H9 (cell line): Measurements from ENCODE around the gene PAX8. TPM values are rescaled to one million over a fixed set of nuclear protein-coding genes. Genes with fewer than 3 reads are reported as not detected.

Experiments
- DNase-seq: peaks from one replicate; pipeline ENCODE4 v3.0.0-alpha.2; 2017
- H2AFZ ChIP-seq: one replicate; pipeline ENCODE4 v1.6.1; 2013; ENCODE audit warnings: mild to moderate bottlenecking, low read length, control low read depth, moderate library complexity
- H2AK5ac ChIP-seq: 2 replicates; pipeline ENCODE4 v1.6.1; 2013; ENCODE audit warnings: low read length, control low read depth, mixed read lengths; ENCODE audit not compliant: insufficient read length
- H2BK120ac ChIP-seq: one replicate; pipeline ENCODE4 v1.6.1; 2013; ENCODE audit warnings: low read depth, mild to moderate bottlenecking, low read length, control low read depth, inconsistent platforms; ENCODE audit not compliant: poor library complexity, severe bottlenecking
- H2BK12ac ChIP-seq: 2 replicates; pipeline ENCODE4 v1.6.1; 2013; ENCODE audit warnings: low read length, control low read depth, mixed read lengths, low read depth; ENCODE audit not compliant: insufficient read length
- H2BK15ac ChIP-seq: 2 replicates; pipeline ENCODE4 v1.6.1; 2013; ENCODE audit warnings: low read depth, low read length, control low read depth
- H2BK20ac ChIP-seq: one replicate; pipeline ENCODE4 v1.6.1; 2013; ENCODE audit warnings: low read depth, mild to moderate bottlenecking, low read length, control low read depth, inconsistent platforms; ENCODE audit not compliant: poor library complexity, severe bottlenecking
- H2BK5ac ChIP-seq: 2 replicates; pipeline ENCODE4 v1.6.1; 2013; ENCODE audit warnings: low read length, control low read depth, mixed read lengths; ENCODE audit not compliant: insufficient read length
- H3K14ac ChIP-seq: 2 replicates; pipeline ENCODE4 v1.6.1; 2013; ENCODE audit warnings: low read length, control low read depth; ENCODE audit not compliant: insufficient read depth
- H3K18ac ChIP-seq: 2 replicates; pipeline ENCODE4 v1.6.1; 2013; ENCODE audit warnings: low read depth, mild to moderate bottlenecking, mixed read lengths, low read length, control low read depth; ENCODE audit not compliant: insufficient read length
- H3K23ac ChIP-seq: 2 replicates; pipeline ENCODE4 v1.6.1; 2013; ENCODE audit warnings: low read length, control low read depth, mixed read lengths, low read depth; ENCODE audit not compliant: insufficient read length
- H3K23me2 ChIP-seq: 2 replicates; pipeline ENCODE4 v1.6.1; 2013; ENCODE audit warnings: low read depth, mild to moderate bottlenecking, mixed read lengths, low read length, control low read depth; ENCODE audit not compliant: insufficient read length, poor library complexity, severe bottlenecking
- H3K27ac ChIP-seq: 2 replicates; pipeline ENCODE4 v1.5.1; 2013; ENCODE audit warnings: low read length, control low read depth, mixed read lengths, low read depth; ENCODE audit not compliant: insufficient read length
- H3K27me3 ChIP-seq: 2 replicates; pipeline ENCODE4 v1.6.1; 2013; ENCODE audit warnings: low read length, control low read depth, inconsistent platforms; ENCODE audit not compliant: insufficient read depth
- H3K4ac ChIP-seq: 2 replicates; pipeline ENCODE4 v1.6.1; 2013; ENCODE audit warnings: low read depth, mild to moderate bottlenecking, control low read depth, inconsistent platforms, low read length, moderate library complexity
- H3K4me1 ChIP-seq: 2 replicates; pipeline ENCODE4 v1.6.1; 2013; ENCODE audit warnings: low read length, control low read depth, inconsistent platforms; ENCODE audit not compliant: insufficient read depth
- H3K4me2 ChIP-seq: 2 replicates; pipeline ENCODE4 v1.6.1; 2013; ENCODE audit warnings: low read length, control low read depth, mixed read lengths; ENCODE audit not compliant: insufficient read length, insufficient read depth
- H3K56ac ChIP-seq: 2 replicates; pipeline ENCODE4 v1.6.1; 2013; ENCODE audit warnings: low read depth, mild to moderate bottlenecking, mixed read lengths, low read length, control low read depth; ENCODE audit not compliant: insufficient read length
- H3K79me1 ChIP-seq: 2 replicates; pipeline ENCODE4 v1.6.1; 2013; ENCODE audit warnings: low read depth, mild to moderate bottlenecking, moderate library complexity, low read length, control low read depth, inconsistent platforms; ENCODE audit not compliant: insufficient read depth, poor library complexity, severe bottlenecking
- H3K79me2 ChIP-seq: 2 replicates; pipeline ENCODE4 v1.6.1; 2013; ENCODE audit warnings: low read length, control low read depth, inconsistent platforms; ENCODE audit not compliant: insufficient read depth
- H3K9ac ChIP-seq: 2 replicates; pipeline ENCODE4 v1.6.1; 2013; ENCODE audit warnings: low read length, control low read depth, mixed read lengths; ENCODE audit not compliant: insufficient read length; ENCODE audit errors: extremely low read depth
- H3K9me3 ChIP-seq: one replicate; pipeline ENCODE4 v1.6.1; 2013; ENCODE audit warnings: low read depth, low read length, inconsistent platforms; ENCODE audit not compliant: control insufficient read depth
- H3T11ph ChIP-seq: one replicate; pipeline ENCODE4 v1.6.1; 2013; ENCODE audit warnings: mild to moderate bottlenecking, low read length, control low read depth, inconsistent platforms
- H4K20me1 ChIP-seq: one replicate; pipeline ENCODE4 v1.6.1; 2013; ENCODE audit not compliant: control insufficient read depth, insufficient read length, insufficient read depth
- H4K5ac ChIP-seq: 2 replicates; pipeline ENCODE4 v1.6.1; 2013; ENCODE audit warnings: low read depth, mild to moderate bottlenecking, mixed read lengths, low read length, control low read depth; ENCODE audit not compliant: insufficient read length
- H4K8ac ChIP-seq: replicated peaks from 2 replicates; pipeline ENCODE4 v1.6.1; 2013; ENCODE audit warnings: low read length, control low read depth, mixed read lengths, low read depth; ENCODE audit not compliant: insufficient read length
- H4K91ac ChIP-seq: 2 replicates; pipeline ENCODE4 v1.6.1; 2013; ENCODE audit warnings: low read depth, mild to moderate bottlenecking, moderate library complexity, mixed read lengths, low read length, control low read depth; ENCODE audit not compliant: insufficient read length
- H3K27ac Mint-ChIP-seq, 3 experiments: 2 replicates in 2 of 3; 3 replicates in 1 of 3; pipeline ENCODE4 v1.8.0; 2020 to 2021; ENCODE audit warnings: mixed read lengths in 3 of 3, mild to moderate bottlenecking in 1 of 3, moderate library complexity in 1 of 3
- H3K27me3 Mint-ChIP-seq: 2 replicates; pipeline ENCODE4 v1.8.0; 2021; ENCODE audit warnings: low read depth, mild to moderate bottlenecking, moderate library complexity, mixed read lengths
- H3K36me3 Mint-ChIP-seq, 3 experiments: 2 replicates in 2 of 3; 3 replicates in 1 of 3; pipeline ENCODE4 v1.8.0; 2020 to 2021; ENCODE audit warnings: low read depth in 3 of 3, mixed read lengths in 3 of 3; ENCODE audit not compliant: insufficient read depth in 1 of 3
- H3K4me1 Mint-ChIP-seq, 2 experiments: 2 replicates each; pipeline ENCODE4 v1.8.0; 2020; ENCODE audit warnings: mixed read lengths in 2 of 2
- H3K4me3 Mint-ChIP-seq, 2 experiments: 2 replicates in 1 of 2; 3 replicates in 1 of 2; pipeline ENCODE4 v1.8.0; 2020 to 2021; ENCODE audit warnings: mild to moderate bottlenecking in 2 of 2, mixed read lengths in 2 of 2, moderate library complexity in 1 of 2
- H3K9me3 Mint-ChIP-seq, 2 experiments: 2 replicates in 1 of 2; 3 replicates in 1 of 2; pipeline ENCODE4 v1.8.0; 2020; ENCODE audit warnings: mild to moderate bottlenecking in 2 of 2, mixed read lengths in 2 of 2, moderate library complexity in 1 of 2
- WGBS: extraction: QIAGEN DNeasy Blood & Tissue Kit; methylation state at CpG from one replicate; pipeline ENCODE4 v1.1.7; 2013; ENCODE audit warnings: missing lambda C conversion rate, low lambda C conversion rate, mixed read lengths; ENCODE audit not compliant: insufficient read length; ENCODE audit errors: extremely low coverage; 5-methylcytosine and 5-hydroxymethylcytosine counted together
- total RNA-seq: library from RNA; stranded (reverse); gene quantifications from 2 replicates; pipeline ENCODE4 v1.2.1, GENCODE V29; 2021
- TF ChIP-seq, protein P1 (sequence below): fragments of 200-600 bp; sonication (generic); conservative IDR thresholded peaks from 3 replicates; pipeline ENCODE4 v1.8.0; 2021; ENCODE audit warnings: antibody characterized with exemption, mild to moderate bottlenecking

PAX8 gene
- total RNA-seq, 1 experiment from 2014 or later = not detected

- no peak overlapping the region for H2AFZ ChIP-seq
- no peak overlapping the region for H4K5ac ChIP-seq
- Mint-ChIP-seq H3K4me1 (no peaks in the 10 kb centered on the region; a peak in 1 of 4 replicates), H3K27me3 (peaks cover 43% of the 10 kb centered on the region), H3K27ac (no peak overlapping the region), H3K9me3 (no peaks in the 10 kb centered on the region), H3K36me3 (no peaks in the 10 kb centered on the region), H3K4me3 (peak overlapping the region; percentile 33 to 78; a peak in 3 of 5 replicates)
- H2BK120ac ChIP-seq = no peak overlapping the region
- H4K91ac ChIP-seq = no peak overlapping the region
- no peaks in the 10 kb centered on the region for H3K23me2 ChIP-seq
- H3K79me2 ChIP-seq = no peaks in the 10 kb centered on the region
- no peak overlapping the region for H3K23ac ChIP-seq
- H3K9me3 ChIP-seq = no peaks in the 10 kb centered on the region
- no peak overlapping the region for H2BK12ac ChIP-seq
- DNase-seq = peak; percentile 24
- no peaks in the 10 kb centered on the region for H3K79me1 ChIP-seq
- H2BK20ac ChIP-seq = no peak overlapping the region
- no peak overlapping the region for H4K8ac ChIP-seq
- no peaks in the 10 kb centered on the region for H3K4me1 ChIP-seq
- H3K9ac ChIP-seq = no peak overlapping the region
- H3K4me2 ChIP-seq = no peak overlapping the region
- WGBS = no CpG with 5 or more reads among the region's 17 CpGs
- no peak overlapping the region for H2BK15ac ChIP-seq
- H3T11ph ChIP-seq = no peak overlapping the region
- no peak overlapping the region for H2AK5ac ChIP-seq
- no peaks in the 10 kb centered on the region for H4K20me1 ChIP-seq
- H3K56ac ChIP-seq = no peak overlapping the region
- no peak overlapping the region for H2BK5ac ChIP-seq
- no peak overlapping the region for H3K14ac ChIP-seq
- TF ChIP-seq, protein P1, sequence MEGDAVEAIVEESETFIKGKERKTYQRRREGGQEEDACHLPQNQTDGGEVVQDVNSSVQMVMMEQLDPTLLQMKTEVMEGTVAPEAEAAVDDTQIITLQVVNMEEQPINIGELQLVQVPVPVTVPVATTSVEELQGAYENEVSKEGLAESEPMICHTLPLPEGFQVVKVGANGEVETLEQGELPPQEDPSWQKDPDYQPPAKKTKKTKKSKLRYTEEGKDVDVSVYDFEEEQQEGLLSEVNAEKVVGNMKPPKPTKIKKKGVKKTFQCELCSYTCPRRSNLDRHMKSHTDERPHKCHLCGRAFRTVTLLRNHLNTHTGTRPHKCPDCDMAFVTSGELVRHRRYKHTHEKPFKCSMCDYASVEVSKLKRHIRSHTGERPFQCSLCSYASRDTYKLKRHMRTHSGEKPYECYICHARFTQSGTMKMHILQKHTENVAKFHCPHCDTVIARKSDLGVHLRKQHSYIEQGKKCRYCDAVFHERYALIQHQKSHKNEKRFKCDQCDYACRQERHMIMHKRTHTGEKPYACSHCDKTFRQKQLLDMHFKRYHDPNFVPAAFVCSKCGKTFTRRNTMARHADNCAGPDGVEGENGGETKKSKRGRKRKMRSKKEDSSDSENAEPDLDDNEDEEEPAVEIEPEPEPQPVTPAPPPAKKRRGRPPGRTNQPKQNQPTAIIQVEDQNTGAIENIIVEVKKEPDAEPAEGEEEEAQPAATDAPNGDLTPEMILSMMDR = no peak
- no peak overlapping the region for H3K4ac ChIP-seq
- H3K27me3 ChIP-seq = no peaks in the 10 kb centered on the region
- H3K27ac ChIP-seq = no peak overlapping the region
- no peak overlapping the region for H3K18ac ChIP-seq
Measured at GRCh38 chr2:113197347-113198047, 81.2 kb downstream of the PAX8 start.
